A172 (cell line): Measurements from ENCODE around the gene GIMAP4. TPM values are rescaled to one million over a fixed set of nuclear protein-coding genes. Genes with fewer than 3 reads are reported as not detected.
"Not testable (repeated sequence)": the region's sequence is repeated elsewhere in the genome, so short reads cannot be mapped to it uniquely, and the experiment has no call there.

Experiments used
- DNase-seq: peaks from one replicate; pipeline ENCODE4 v3.0.0-alpha.2; 2015; ENCODE audit warnings: low spot score
- total RNA-seq: library from RNA; depleted of rRNA; stranded (reverse); fragments of >200 nt; shearing (Covaris generic); gene quantifications from 2 replicates; pipeline ENCODE4 v1.2.3, GENCODE V29; 2014; rRNA removed

Gene GIMAP4
- not detected in 2 replicates for total RNA-seq

DNA sequence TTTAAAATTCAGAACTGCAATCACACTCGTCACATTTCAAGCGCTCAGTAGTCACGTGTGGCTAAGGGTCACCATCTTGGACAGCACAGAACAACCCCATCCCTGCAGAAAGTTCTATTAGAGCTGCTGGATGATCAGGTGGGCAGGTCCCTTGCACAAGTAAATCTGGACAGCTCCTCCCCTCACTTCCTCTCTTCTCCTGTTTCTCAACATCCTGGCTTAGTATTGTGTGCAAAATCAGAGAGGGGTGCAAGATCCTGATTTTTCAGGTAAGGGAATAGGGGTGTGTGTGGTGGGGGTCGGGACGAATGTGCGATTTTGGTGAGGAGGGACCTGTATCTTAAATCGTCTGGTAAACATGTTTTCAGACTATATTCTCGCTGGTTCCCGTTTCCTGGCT lies at the start of gene GIMAP4:
TSS of gene GIMAP4 (plus strand) at position 222 of the 400 bp plus-strand sequence. CDS start 2,512 bp downstream, outside the sequence.
- no peak for DNase-seq

GRCh38 chr7:150519310-150519709 lies 47.9 kb upstream of the GIMAP4 start:
- no peak for DNase-seq

DNA sequence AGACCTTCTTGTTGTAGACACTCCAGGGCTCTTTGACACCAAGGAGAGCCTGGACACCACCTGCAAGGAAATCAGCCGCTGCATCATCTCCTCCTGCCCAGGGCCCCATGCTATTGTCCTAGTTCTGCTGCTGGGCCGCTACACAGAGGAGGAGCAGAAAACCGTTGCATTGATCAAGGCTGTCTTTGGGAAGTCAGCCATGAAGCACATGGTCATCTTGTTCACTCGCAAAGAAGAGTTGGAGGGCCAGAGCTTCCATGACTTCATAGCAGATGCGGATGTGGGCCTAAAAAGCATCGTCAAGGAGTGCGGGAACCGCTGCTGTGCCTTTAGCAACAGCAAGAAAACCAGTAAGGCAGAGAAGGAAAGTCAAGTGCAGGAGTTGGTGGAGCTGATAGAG lies 47.0 kb upstream of the GIMAP4 start:
- no peak for DNase-seq

GRCh38 chr7:150522931-150523330 lies 44.3 kb upstream of the GIMAP4 start:
- not testable (repeated sequence) for DNase-seq

DNA sequence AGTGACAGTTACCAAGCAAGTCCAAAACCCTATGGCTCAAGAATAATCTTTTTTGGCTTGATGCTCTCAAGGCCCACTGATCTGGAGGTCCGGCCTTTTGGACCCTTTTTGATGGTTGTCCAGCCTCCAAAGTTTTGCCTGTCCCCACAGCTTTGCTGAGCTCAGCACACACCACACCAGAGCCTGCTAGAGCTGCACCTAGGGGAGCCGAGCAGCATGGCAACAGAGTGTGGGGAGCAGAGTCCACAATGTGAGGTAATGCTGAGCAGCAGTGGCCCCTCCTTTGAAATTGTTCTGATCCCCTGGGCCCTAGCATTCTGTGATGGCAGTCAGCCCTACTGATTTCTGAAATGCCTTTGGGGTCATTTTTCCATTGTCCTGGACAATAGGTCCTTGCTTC lies 43.2 kb upstream of the GIMAP4 start:
- DNase-seq, result no peak

DNA sequence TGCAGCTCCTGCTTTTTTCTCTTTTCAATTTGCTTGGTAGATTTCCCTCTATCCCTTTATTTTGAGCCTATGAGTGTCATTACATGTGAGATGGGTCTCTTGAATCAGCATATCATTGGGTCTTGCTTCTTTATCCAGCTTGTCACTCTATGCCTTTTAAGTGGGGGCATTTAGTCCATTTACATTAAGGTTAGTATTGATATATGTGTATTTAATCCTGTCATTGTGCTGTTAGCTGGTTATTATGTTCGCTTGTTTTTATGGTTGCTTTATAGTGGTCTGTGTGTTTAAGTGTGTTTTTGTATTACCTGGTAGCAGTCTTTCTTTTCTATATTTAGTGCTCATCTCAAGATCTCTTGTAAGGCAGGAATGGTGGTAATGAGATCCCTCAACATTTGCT lies 35.5 kb upstream of the GIMAP4 start:
- DNase-seq, result no peak

DNA sequence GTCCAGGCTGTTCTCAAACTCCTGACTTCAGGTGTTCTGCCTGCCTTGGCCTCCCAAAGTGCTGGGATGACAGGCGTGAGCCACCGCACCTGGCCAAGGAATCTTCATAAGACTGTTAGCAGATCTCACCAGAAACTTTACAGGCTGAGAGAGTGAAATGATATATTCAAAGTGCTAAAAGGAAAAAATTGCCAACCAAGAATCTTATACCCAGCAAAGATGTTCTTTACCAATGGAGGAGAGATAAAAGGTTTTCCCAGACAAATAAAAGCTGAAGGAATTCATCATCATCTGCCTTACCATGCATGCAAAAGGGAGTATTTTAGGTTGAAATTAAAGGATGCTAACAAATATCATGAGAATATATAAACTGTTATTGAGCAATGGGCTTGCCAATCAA lies 28.9 kb upstream of the GIMAP4 start:
- DNase-seq, result no peak

GRCh38 chr7:150553163-150553562 lies 14.0 kb upstream of the GIMAP4 start:
- no peak for DNase-seq

DNA sequence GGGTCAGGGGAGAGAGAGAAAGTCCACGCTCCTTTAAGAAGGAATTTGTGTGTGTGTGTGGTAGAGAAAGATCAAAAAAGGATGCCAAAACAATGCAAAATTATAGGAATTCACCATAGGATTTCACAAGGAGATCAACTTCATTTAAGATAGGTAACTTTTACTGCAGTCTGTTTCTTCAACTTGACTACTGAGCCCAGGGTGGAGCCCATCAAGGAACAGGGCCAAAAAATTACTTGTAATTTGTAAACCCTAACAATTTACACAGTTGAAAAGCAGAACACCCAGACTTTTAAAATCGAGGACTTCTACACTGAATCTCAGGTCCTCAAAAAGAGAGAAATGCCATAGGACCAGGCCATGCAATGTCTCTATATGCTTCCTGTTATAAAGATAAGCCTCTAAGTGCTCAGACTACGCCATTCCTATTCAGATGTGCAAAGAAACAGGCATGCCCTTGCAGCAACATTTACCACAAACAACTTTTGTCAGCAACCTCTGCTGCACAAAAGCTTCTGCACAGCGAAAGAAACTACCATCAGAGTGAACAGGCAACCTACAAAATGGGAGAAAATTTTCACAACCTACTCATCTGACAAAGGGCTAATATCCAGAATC lies 10.6 kb upstream of the GIMAP4 start:
- DNase-seq, result no peak

- no peak for DNase-seq
These were observed 6.7 kb upstream of the GIMAP4 start for GRCh38 chr7:150560486-150560885.

DNA sequence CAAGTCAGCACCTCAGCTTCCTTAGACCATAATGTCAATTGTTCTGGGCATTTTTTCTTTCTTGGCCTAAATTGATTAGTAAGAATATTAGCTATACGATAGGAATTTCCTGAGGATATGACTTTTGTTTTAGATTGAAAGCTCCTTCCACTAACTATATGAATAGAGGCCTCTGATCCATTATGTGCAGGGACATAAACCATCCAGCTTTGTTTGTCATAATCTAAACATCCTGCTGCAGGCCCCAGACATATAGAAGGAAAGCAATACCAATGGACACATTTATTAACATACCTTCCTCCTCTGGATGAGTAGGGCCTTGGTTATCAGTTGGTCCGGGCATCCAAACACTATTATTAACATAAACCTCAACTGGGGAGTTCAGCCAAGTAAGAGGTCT lies 4.3 kb upstream of the GIMAP4 start:
- no peak for DNase-seq

DNA sequence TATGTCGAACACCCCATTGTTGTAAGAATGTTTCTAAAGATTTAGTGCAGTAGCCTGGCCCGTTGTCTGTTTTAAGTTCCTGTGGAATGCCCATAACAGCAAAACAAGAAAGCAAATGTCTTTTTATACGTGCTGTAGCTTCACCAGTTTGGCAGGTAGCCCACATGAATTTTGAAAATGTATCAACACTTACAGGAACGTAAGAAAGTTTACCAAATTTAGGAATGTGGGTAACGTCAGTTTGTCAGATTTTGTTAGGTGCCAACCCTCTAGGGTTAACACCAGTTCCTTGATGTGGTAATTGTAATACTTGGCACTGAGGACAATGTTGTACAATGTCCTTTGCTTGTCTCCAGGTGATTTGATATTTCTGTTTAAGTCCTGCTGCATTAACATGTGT lies 3.2 kb upstream of the GIMAP4 start:
- no peak for DNase-seq

GRCh38 chr7:150564566-150564965 lies 2.6 kb upstream of the GIMAP4 start:
- no peak for DNase-seq

DNA sequence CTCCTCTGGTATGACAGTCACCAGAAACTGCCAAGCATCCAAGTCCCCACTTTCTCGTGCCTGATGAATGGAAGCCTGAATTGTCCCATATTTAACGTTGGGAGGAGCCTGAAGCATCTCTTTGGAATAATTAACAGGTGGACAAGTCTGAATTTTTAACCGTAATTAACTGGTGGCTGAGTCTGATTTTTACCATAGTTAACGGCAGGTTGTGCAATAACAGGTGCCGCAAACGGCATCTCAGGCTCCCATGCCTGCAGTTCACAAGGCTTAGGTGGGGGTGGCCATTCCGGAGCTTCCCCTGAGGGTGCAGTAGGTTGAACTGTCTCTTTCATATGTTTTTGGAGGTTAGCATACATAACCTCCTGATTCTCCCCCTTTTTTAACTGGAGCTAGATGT lies 2.0 kb upstream of the GIMAP4 start:
- DNase-seq, result no peak

DNA sequence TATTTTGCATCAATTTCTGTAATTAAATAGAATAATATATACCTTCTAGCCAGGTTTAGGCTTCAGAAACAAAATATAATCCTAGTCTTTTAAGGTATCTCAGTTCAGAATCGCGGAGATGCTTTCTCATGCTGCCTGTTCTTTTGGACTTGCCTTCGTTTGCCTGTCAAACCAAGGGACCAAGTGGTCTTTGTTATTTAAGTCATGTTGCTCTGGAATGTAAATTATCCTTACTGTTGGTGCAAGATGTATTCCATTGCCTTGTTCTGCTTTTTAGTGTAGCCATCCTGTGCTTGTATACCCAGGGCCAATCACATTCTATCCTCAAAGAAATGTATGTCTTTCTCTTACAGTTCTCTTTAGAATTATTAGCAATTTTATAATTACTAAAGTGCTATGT lies 1.1 kb upstream of the GIMAP4 start:
- DNase-seq, result no peak

DNA sequence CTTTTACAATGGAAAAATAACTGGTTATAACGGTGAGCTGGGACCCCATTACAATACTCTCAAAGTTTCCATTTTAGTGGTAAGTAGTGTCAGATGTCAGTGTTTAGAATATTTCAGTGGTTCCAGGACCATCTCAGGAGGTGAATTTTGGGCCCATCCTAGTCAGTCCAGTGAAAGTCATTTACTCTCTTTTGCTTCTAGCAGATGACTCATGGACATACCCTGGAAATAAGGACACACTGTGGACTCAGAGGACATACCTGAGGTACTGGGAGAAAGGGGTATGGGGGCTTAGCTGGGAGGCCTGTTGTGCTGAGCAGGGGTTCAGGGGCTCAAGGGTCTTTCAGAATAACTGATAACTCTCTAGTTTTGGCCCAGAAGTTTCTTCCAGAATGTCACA lies 618 bp upstream of the GIMAP4 start:
- no peak for DNase-seq

DNA sequence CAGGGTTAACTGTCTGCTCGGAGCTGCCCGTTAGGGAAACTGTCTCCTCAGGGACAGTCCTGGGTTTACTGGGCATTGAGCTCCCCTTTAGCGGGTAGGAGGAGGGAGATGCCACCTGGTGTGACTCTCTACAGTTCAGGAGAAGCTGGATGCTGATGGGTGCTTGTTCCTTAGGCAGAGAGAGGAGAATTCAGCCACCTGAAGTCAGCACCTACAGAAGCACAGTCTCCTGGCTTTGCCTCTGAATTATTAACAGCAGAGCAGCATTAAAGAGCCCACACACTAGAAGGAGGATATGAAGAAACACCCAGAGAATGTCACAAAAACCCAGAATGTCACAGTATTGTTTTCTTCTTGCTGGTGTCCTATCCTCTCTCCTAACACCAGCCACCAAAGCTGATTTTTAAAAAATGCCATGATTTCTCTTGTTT lies 696 bp downstream of the GIMAP4 start:
- DNase-seq, result no peak

DNA sequence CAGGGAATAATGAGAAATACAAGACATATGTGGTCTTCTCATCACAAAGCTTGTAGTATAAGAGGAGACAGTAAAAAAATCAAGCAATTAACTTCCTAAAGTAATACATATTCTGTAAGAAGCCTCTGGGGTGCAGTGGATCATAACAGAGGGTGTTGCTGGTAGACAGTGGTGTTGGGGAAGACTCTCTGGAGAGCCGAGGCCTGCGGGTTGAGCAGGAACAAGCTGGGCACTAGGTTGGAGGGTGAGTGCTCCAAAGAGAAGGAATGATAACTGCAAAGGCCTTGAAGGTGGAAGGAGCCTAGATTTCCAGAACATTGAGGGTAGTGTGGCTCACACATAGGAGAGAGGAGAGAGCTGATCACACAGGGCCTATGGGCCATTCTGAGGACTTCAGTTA lies 1.5 kb downstream of the GIMAP4 start:
- DNase-seq, result no peak

DNA sequence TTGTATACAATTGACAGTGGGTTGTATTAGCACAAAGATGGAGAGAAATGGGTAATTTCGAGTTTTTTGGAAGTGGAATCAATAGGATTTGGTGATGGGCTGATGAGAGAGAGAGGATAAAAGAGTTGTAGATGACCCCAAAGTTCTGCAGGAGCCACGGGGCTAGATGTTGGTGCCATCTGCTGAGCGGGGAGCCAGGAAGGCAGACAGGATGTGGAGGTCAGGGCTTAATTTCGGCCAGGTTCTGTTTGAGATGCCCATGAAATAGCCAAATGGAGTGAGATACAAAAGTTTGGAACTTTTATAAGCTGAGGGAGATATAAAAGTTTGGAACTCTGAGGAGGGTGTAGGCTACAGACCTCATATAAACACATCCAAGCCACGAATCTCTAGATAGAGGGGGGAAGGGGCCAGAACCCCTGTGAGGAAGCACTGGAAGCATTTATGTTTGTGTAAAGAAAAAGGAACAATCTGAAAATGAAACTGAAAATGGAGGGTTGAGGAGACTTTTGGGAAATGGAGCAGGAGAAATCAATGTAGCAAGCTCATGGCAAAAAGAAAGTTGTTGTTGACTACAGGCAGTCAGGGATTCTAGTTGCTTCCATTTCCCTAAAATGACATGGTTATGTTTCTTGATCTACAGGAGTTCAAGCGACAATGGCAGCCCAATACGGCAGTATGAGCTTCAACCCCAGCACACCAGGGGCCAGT lies 2.2 kb downstream of the GIMAP4 start:
- no peak for DNase-seq

- DNase-seq, result no peak
These were observed 3.6 kb downstream of the GIMAP4 start for GRCh38 chr7:150570556-150571465.

GRCh38 chr7:150572496-150572895 lies 5.3 kb downstream of the GIMAP4 start:
- DNase-seq, result no peak

DNA sequence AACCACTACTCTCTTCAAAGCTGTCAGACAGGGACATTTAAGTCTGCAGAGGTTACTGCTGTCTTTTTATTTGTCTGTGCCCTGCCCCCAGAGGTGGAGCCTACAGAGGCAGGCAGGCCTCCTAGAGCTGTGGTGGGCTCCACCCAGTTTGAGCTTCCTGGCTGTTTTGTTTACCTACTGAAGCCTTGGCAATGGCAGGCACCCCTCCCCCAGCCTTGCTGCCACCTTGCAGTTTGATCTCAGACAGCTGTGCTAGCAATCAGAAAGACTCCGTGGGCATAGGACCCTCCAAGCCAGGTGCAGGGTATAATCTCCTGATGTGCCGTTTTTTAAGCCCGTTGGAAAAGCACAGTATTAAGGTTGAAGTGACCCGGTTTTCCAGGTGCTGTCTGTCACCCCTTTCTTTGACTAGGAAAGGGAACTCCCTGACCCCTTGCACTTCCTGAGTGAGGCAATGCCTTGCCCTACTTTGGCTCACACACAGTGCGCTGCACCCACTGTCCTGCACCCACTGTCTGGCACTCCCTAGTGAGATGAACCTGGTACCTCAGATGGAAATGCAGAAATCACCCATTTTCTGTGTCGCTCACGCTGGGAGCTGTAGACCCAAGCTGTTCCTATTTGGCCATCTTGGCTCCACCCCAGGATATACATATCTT lies 12.9 kb downstream of the GIMAP4 start:
- DNase-seq, result not testable (repeated sequence)
